GM21381 (cell line): ENCODE results near the gene HNRNPDL.
A peak's percentile ranks its signal among the peaks of the same experiment; 100 is the strongest.
"Not testable (repeated sequence)": the region's sequence is repeated elsewhere in the genome, so short reads cannot be mapped to it uniquely, and the experiment has no call there.

Source experiments
- ATAC-seq: cut with Tn5 transposase; IDR thresholded peaks from one replicate; pipeline ENCODE4 v1.9.1; 2021; ENCODE audit warnings: mild to moderate bottlenecking, moderate library complexity; ENCODE audit not compliant: unreplicated experiment

The HNRNPDL gene

GRCh38 chr4:82390061-82390460 lies 40.2 kb downstream of the HNRNPDL start:
- ATAC-seq = not testable (repeated sequence)

- ATAC-seq = no peak
Measured at GRCh38 chr4:82388405-82388804, 41.9 kb downstream of the HNRNPDL start.

- not testable (repeated sequence) for ATAC-seq
Measured at GRCh38 chr4:82386312-82386711, 44.0 kb downstream of the HNRNPDL start.

- no peak for ATAC-seq
Measured at GRCh38 chr4:82382751-82383150, 47.5 kb downstream of the HNRNPDL start.

GRCh38 chr4:82381661-82382296 lies 48.5 kb downstream of the HNRNPDL start:
- ATAC-seq = no peak

GRCh38 chr4:82381235-82381634 lies 49.0 kb downstream of the HNRNPDL start:
- no peak for ATAC-seq

- no peak for ATAC-seq
Measured at GRCh38 chr4:82380831-82381230, 49.4 kb downstream of the HNRNPDL start.

GRCh38 chr4:82380344-82380743 lies 49.9 kb downstream of the HNRNPDL start:
- ATAC-seq = no peak

- no peak for ATAC-seq
Measured at GRCh38 chr4:82376109-82376508, 54.2 kb downstream of the HNRNPDL start.

GRCh38 chr4:82373816-82374625 lies 56.2 kb downstream of the HNRNPDL start, which contains the start of gene HNRNPD:
Gene HNRNPD (minus strand): TSS chr4:82373991. CDS start chr4:82373678, 313 bp downstream.
- ATAC-seq = peak; percentile 92

- ATAC-seq = peak; percentile 18
Measured at GRCh38 chr4:82373486-82373815, 56.8 kb downstream of the HNRNPDL start.
